K562 (cell line): Measurements from ENCODE around the gene CISD2. TPM values are rescaled to one million over a fixed set of nuclear protein-coding genes. Genes with fewer than 3 reads are reported as not detected.

Experiments
- CHAMP1 ChIP-seq: fragments of 450-650 bp; IDR thresholded peaks from 2 replicates; pipeline ENCODE4 v1.6.1; 2016; ENCODE audit warnings: mild to moderate bottlenecking
- FOXP1 ChIP-seq: sonication (generic); formaldehyde crosslinking; IDR thresholded peaks from 2 replicates; pipeline ENCODE4 v1.8.0; 2022; ENCODE audit warnings: mild to moderate bottlenecking, missing genetic modification reagents
- HEY1 ChIP-seq: fragments of 250-450 bp; sonication (Bioruptor Pico); IDR thresholded peaks from 2 replicates; pipeline ENCODE4 v1.5.0; 2020; ENCODE audit warnings: mild to moderate bottlenecking, moderate library complexity, borderline replicate concordance
- MBD2 ChIP-seq: sonication (generic); IDR thresholded peaks from 2 replicates; pipeline ENCODE4 v1.6.1; 2016; ENCODE audit warnings: low read depth, borderline replicate concordance
- POLR2G ChIP-seq: fragments of 200-400 bp; formaldehyde crosslinking; IDR thresholded peaks from 2 replicates; pipeline ENCODE4 v1.6.1; 2017; ENCODE audit warnings: low read depth, mild to moderate bottlenecking, antibody characterized with exemption, low read length, moderate library complexity
- SIN3B ChIP-seq: fragments of 450-650 bp; IDR thresholded peaks from 2 replicates; pipeline ENCODE4 v1.6.1; 2017; ENCODE audit warnings: low read depth, mild to moderate bottlenecking, moderate library complexity
- SMARCE1 ChIP-seq: fragments of 450-650 bp; IDR thresholded peaks from 2 replicates; pipeline ENCODE4 v1.7.1; 2016; ENCODE audit warnings: mild to moderate bottlenecking
- ZNF175 ChIP-seq: fragments of 200-800 bp; sonication (Bioruptor generic); IDR thresholded peaks from 2 replicates; pipeline ENCODE4 v1.6.1; 2016; ENCODE audit warnings: low read depth, mild to moderate bottlenecking, missing genetic modification characterization, missing compliant biosample characterization
- ZNF592 ChIP-seq: fragments of 450-650 bp; IDR thresholded peaks from 2 replicates; pipeline ENCODE4 v1.6.1; 2017; ENCODE audit warnings: antibody characterized with exemption, mild to moderate bottlenecking
- polyA plus RNA-seq, 8 experiments: library from polyadenylated mRNA; depleted of rRNA in 4 of 8; stranded (reverse) in 5 of 8; unstranded in 3 of 8; fragments of >200 nt; fragmentation: Nextera tagmentation in 2 of 8; fragmentation: Illumina TruSeq in 1 of 8; extraction: Ambion mirVana in 2 of 8; extraction: Trizol in 1 of 8; gene quantifications; 2 replicates each; pipeline versions ENCODE4 v1.2.1 to v1.2.3, GENCODE V29; 2011 to 2014; ENCODE audit warnings: inconsistent platforms in 1 of 8, missing spikeins in 1 of 8
- total RNA-seq, 7 experiments: library from RNA; depleted of rRNA in 6 of 7; stranded (reverse); fragments of >200 nt in 6 of 7; fragmentation: Illumina TruSeq in 2 of 7; extraction: Trizol in 2 of 7; gene quantifications; 2 replicates each; pipeline versions ENCODE4 v1.2.1 to v1.2.3, GENCODE V29; 2011 to 2021; ENCODE audit warnings: low replicate concordance in 1 of 7
- TF ChIP-seq, protein P1 (sequence below): IDR thresholded peaks from 2 replicates; pipeline ENCODE4 v1.6.1; 2016; ENCODE audit warnings: missing genetic modification characterization, missing compliant biosample characterization
- TF ChIP-seq, protein P2 (sequence below), 2 experiments: fragments of 450-650 bp in 1 of 2; sonication (generic) in 1 of 2; formaldehyde crosslinking in 1 of 2; IDR thresholded peaks in 1 of 2; conservative IDR thresholded peaks in 1 of 2; 2 replicates each; pipeline versions ENCODE4 v1.6.1 to v1.8.1; 2016 to 2023; ENCODE audit warnings: mild to moderate bottlenecking in 2 of 2, moderate library complexity in 2 of 2, inconsistent platforms in 1 of 2, missing genetic modification reagents in 1 of 2
- TF ChIP-seq, protein P3 (sequence below): fragments of 250-450 bp; sonication (Bioruptor Pico); IDR thresholded peaks from 2 replicates; pipeline ENCODE4 v1.8.0; 2022; ENCODE audit warnings: inconsistent platforms
- TF ChIP-seq, protein P4 (sequence below): fragments of 450-650 bp; IDR thresholded peaks from 2 replicates; pipeline ENCODE4 v1.6.1; 2016; ENCODE audit warnings: missing biosample characterization, missing genetic modification characterization

Gene CISD2
- total and polyA plus RNA-seq, 9 of the 15 experiments (the other 6 are each of a cell fraction or from before 2014, with no cell fraction given), result 37.8 to 91.4 (median 59.8) TPM

DNA sequence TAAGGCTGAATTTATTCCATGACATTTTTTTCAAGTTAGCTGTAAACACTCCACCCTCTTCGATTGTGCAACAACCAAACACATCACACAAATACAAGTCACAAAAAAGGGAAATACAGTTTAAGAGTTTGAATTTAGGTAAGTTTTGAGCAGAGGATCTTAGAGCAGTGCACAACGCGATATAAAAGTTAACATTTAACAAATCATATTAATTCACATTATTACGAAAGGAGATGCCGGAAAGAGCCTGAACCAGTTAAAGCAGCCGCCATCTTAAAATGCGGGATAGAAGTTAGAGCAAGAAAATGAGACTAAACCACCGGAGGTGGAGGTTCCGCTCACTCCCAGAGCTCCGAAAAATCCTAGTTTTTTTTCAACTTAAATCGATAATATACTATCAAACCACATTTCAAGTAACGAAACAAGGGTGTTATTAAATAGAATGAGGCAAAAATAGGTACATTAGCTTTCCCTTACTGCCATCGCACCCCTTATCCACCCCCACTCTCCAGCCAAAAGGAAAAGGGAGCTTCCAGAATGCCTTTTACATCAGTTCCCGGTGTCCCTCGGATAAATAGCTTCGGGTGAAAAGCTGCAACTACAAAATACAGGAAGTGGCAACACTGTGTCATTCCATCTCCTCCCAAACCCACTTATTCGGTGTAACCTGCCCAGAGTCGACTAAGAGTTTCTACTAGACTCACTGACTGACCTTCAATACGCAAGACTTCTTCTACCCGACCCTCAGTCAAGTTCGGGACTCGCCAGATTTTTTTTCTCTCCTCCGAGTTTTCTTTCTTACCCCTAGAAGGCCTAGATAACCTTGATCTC, 43.3 kb upstream of the CISD2 start (continued):
- TF ChIP-seq, protein P1, sequence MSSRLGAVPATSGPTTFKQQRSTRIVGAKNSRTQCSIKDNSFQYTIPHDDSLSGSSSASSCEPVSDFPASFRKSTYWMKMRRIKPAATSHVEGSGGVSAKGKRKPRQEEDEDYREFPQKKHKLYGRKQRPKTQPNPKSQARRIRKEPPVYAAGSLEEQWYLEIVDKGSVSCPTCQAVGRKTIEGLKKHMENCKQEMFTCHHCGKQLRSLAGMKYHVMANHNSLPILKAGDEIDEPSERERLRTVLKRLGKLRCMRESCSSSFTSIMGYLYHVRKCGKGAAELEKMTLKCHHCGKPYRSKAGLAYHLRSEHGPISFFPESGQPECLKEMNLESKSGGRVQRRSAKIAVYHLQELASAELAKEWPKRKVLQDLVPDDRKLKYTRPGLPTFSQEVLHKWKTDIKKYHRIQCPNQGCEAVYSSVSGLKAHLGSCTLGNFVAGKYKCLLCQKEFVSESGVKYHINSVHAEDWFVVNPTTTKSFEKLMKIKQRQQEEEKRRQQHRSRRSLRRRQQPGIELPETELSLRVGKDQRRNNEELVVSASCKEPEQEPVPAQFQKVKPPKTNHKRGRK (tag), result no peak
- TF ChIP-seq, protein P2, sequence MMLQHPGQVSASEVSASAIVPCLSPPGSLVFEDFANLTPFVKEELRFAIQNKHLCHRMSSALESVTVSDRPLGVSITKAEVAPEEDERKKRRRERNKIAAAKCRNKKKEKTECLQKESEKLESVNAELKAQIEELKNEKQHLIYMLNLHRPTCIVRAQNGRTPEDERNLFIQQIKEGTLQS (IDR thresholded peaks at IDR 0.05), result peak; percentile 56
- TF ChIP-seq, protein P2 (CRISPR knock-in tag; conservative IDR thresholded peaks at IDR 0.05), result no peak
- TF ChIP-seq FOXP1 (CRISPR knock-in tag) (0 out of 2 replicates have a peak, but pooled peaks have one; percentile 34), ZNF175 (no peak), HEY1 (CRISPR knock-in tag) (no peak), MBD2 (no peak), SMARCE1 (no peak), SIN3B (no peak), ZNF592 (0 out of 2 replicates have a peak, but pooled peaks have one; percentile 30), CHAMP1 (no peak), POLR2G (0 out of 2 replicates have a peak, but pooled peaks have one; percentile 15)
- TF ChIP-seq, protein P3, sequence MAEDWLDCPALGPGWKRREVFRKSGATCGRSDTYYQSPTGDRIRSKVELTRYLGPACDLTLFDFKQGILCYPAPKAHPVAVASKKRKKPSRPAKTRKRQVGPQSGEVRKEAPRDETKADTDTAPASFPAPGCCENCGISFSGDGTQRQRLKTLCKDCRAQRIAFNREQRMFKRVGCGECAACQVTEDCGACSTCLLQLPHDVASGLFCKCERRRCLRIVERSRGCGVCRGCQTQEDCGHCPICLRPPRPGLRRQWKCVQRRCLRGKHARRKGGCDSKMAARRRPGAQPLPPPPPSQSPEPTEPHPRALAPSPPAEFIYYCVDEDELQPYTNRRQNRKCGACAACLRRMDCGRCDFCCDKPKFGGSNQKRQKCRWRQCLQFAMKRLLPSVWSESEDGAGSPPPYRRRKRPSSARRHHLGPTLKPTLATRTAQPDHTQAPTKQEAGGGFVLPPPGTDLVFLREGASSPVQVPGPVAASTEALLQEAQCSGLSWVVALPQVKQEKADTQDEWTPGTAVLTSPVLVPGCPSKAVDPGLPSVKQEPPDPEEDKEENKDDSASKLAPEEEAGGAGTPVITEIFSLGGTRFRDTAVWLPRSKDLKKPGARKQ, result no peak
- TF ChIP-seq, protein P4, sequence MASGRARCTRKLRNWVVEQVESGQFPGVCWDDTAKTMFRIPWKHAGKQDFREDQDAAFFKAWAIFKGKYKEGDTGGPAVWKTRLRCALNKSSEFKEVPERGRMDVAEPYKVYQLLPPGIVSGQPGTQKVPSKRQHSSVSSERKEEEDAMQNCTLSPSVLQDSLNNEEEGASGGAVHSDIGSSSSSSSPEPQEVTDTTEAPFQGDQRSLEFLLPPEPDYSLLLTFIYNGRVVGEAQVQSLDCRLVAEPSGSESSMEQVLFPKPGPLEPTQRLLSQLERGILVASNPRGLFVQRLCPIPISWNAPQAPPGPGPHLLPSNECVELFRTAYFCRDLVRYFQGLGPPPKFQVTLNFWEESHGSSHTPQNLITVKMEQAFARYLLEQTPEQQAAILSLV, result peak; percentile 93
